ENCODE data around the gene FGF9.

FGF9 gene

GRCh38 chr13:21691928-21692327, 21.1 kb downstream of the FGF9 start:
- no peak for DNase-seq (ENCODE audit: low read depth)
- H3K4me3 ChIP-seq (ENCODE audit: low read length): no peak overlapping the region
- no peak for TF ChIP-seq CTCF (conservative IDR thresholded peaks at IDR 0.05; ENCODE audit: low read depth, low read length)

GRCh38 chr13:21694831-21695230, 24.0 kb downstream of the FGF9 start:
- H3K4me3 ChIP-seq (ENCODE audit: low read length): no peak overlapping the region
- no peak for TF ChIP-seq CTCF (conservative IDR thresholded peaks at IDR 0.05; ENCODE audit: low read depth, low read length)
- no peak for DNase-seq (ENCODE audit: low read depth)

- no peak for DNase-seq (ENCODE audit: low read depth)
- H3K4me3 ChIP-seq (ENCODE audit: low read length): no peak overlapping the region
- TF ChIP-seq CTCF (conservative IDR thresholded peaks at IDR 0.05; ENCODE audit: low read depth, low read length): no peak
These were observed 24.7 kb downstream of the FGF9 start for GRCh38 chr13:21695546-21695945.

- no peak for TF ChIP-seq CTCF (conservative IDR thresholded peaks at IDR 0.05; ENCODE audit: low read depth, low read length)
- no peak for DNase-seq (ENCODE audit: low read depth)
- no peak overlapping the region for H3K4me3 ChIP-seq (ENCODE audit: low read length)
These were observed 26.1 kb downstream of the FGF9 start for GRCh38 chr13:21696865-21697448.

GRCh38 chr13:21698817-21699679, 28.2 kb downstream of the FGF9 start:
- no peak overlapping the region for H3K4me3 ChIP-seq (ENCODE audit: low read length)
- no peak for TF ChIP-seq CTCF (conservative IDR thresholded peaks at IDR 0.05; ENCODE audit: low read depth, low read length)
- DNase-seq (ENCODE audit: low read depth): no peak

- no peak for TF ChIP-seq CTCF (conservative IDR thresholded peaks at IDR 0.05; ENCODE audit: low read depth, low read length)
- H3K4me3 ChIP-seq (ENCODE audit: low read length): no peak overlapping the region
- DNase-seq (ENCODE audit: low read depth): no peak
These were observed 30.6 kb downstream of the FGF9 start for GRCh38 chr13:21701460-21701859.

- H3K4me3 ChIP-seq (ENCODE audit: low read length): no peak overlapping the region
- DNase-seq (ENCODE audit: low read depth): no peak
- no peak for TF ChIP-seq CTCF (conservative IDR thresholded peaks at IDR 0.05; ENCODE audit: low read depth, low read length)
These were observed 33.0 kb downstream of the FGF9 start for GRCh38 chr13:21703846-21704245.
